ENCODE data around the gene TCFL5.

GRCh38 chr20:62794007-62794724, 67.5 kb downstream of the TCFL5 start:
- TF ChIP-seq CTCF (IDR thresholded peaks at IDR 0.05; ENCODE audit: low read depth, low read length) (no peak), POLR2A (IDR thresholded peaks at IDR 0.05; ENCODE audit: extremely low read depth, insufficient read length) (peak; percentile 95)
